ENCODE measurements around the gene RPLP2.

DNA sequence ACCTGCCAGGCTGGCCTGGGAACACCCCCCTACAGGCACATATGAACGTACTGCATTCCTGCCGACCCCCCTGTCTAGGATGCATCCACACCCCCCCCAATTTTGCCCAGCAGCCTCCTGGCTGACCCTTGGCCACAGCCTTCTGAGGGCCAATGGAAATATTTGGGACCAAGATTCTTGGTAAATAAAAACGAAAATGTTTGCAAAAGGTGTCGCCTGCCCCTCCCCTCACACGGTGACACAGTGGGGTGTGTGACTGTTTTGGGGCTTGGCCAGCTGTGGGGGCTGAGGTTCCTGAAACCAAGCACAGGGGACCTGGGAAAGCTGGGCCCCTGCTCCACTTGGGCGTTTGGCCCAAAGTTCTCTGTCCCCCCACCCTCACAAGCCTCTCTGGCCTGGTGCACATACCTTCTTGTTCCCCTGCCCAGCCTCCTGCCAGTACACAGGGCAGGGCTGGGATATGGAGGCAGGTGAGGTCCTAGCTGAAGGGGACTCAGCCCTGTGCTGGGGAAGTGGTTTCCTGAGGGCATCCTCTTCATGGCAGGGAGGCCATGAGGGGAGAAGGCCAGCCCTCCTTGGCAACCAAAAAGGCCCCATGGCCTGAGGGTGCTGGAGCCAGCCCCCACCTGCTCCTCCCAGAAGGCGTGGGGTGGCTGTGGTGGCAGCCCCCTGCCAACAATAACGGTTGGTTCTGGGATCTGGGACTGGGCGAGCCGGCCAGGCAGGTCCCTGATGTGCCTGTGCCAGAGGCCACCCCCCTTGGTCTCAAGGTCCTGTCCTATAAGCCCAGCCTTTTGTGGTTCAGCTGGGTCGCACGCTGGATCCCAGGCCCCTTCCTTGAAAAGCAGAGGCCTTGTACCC, 15.8 kb downstream of the RPLP2 start:
- TF ChIP-seq CTCF (IDR thresholded peaks at IDR 0.05) (no peak), EP300 (IDR thresholded peaks at IDR 0.05) (no peak)
